GM18520 (cell line): Measurements from ENCODE around the gene CYTH2.

Experiments
- ATAC-seq: cut with Tn5 transposase; IDR thresholded peaks from one replicate; pipeline ENCODE4 v1.9.1; 2021; ENCODE audit not compliant: unreplicated experiment

CYTH2 gene

GRCh38 chr19:48452289-48453190, 16.6 kb upstream of the CYTH2 start:
- no peak for ATAC-seq

- no peak for ATAC-seq
These were observed 14.9 kb upstream of the CYTH2 start for GRCh38 chr19:48454150-48454730.

- ATAC-seq: no peak
These were observed 13.8 kb upstream of the CYTH2 start, which contains the start of gene KCNJ14 for GRCh38 chr19:48455171-48455907. Gene KCNJ14 (plus strand): TSS chr19:48455574. CDS start chr19:48461725, 6,151 bp downstream.

GRCh38 chr19:48455908-48456562, 13.1 kb upstream of the CYTH2 start:
- ATAC-seq: no peak

GRCh38 chr19:48456864-48457263, 12.3 kb upstream of the CYTH2 start:
- ATAC-seq: no peak

- no peak for ATAC-seq
These were observed 11.2 kb upstream of the CYTH2 start for GRCh38 chr19:48458016-48458415.

- ATAC-seq: no peak
These were observed 7.6 kb upstream of the CYTH2 start for GRCh38 chr19:48461651-48461981.

GRCh38 chr19:48461982-48462655, 7.0 kb upstream of the CYTH2 start:
- ATAC-seq: no peak

- no peak for ATAC-seq
These were observed 4.0 kb upstream of the CYTH2 start for GRCh38 chr19:48465215-48465614.

- ATAC-seq: no peak
These were observed 2.4 kb upstream of the CYTH2 start for GRCh38 chr19:48466561-48467325.

- peak; percentile 93 for ATAC-seq
These were observed 339 bp upstream of the CYTH2 start for GRCh38 chr19:48468772-48469288.

- ATAC-seq: no peak
These were observed 938 bp downstream of the CYTH2 start for GRCh38 chr19:48469934-48470680.

- no peak for ATAC-seq
These were observed 1.7 kb downstream of the CYTH2 start for GRCh38 chr19:48470856-48471255.

- no peak for ATAC-seq
These were observed 2.7 kb downstream of the CYTH2 start for GRCh38 chr19:48471836-48472235.

- no peak for ATAC-seq
These were observed 4.2 kb downstream of the CYTH2 start for GRCh38 chr19:48473161-48473966.

- ATAC-seq: no peak
These were observed 5.0 kb downstream of the CYTH2 start for GRCh38 chr19:48474084-48474592.

GRCh38 chr19:48475369-48476068, 6.3 kb downstream of the CYTH2 start:
- ATAC-seq: no peak
